Endothelial cell (in vitro differentiated cells): ENCODE measurements around the gene HIVEP2. TPM values are rescaled to one million over a fixed set of nuclear protein-coding genes. Genes with fewer than 3 reads are reported as not detected.

ENCODE experiments used
- DNase-seq: peaks from one replicate; pipeline ENCODE4 v3.0.0; 2021; ENCODE audit warnings: low spot score
- H3K27ac Mint-ChIP-seq: one replicate; pipeline ENCODE4 v1.8.0; 2021; ENCODE audit warnings: mixed read lengths, inconsistent platforms; ENCODE audit not compliant: unreplicated experiment
- H3K27me3 Mint-ChIP-seq: one replicate; pipeline ENCODE4 v1.8.0; 2021; ENCODE audit warnings: mild to moderate bottlenecking, moderate library complexity, mixed read lengths, inconsistent platforms; ENCODE audit not compliant: unreplicated experiment
- H3K36me3 Mint-ChIP-seq: one replicate; pipeline ENCODE4 v1.8.0; 2021; ENCODE audit warnings: mild to moderate bottlenecking, low read depth, mixed read lengths, inconsistent platforms; ENCODE audit not compliant: unreplicated experiment
- H3K4me1 Mint-ChIP-seq: one replicate; pipeline ENCODE4 v1.8.0; 2021; ENCODE audit warnings: mild to moderate bottlenecking, mixed read lengths, inconsistent platforms; ENCODE audit not compliant: unreplicated experiment
- H3K4me3 Mint-ChIP-seq: one replicate; pipeline ENCODE4 v1.8.0; 2021; ENCODE audit warnings: mild to moderate bottlenecking, mixed read lengths, inconsistent platforms; ENCODE audit not compliant: unreplicated experiment
- H3K9me3 Mint-ChIP-seq: one replicate; pipeline ENCODE4 v1.8.0; 2021; ENCODE audit warnings: mixed read lengths, inconsistent platforms; ENCODE audit not compliant: unreplicated experiment
- CTCF ChIP-seq: fragments of 200-600 bp; sonication (generic); IDR thresholded peaks from one replicate; pipeline ENCODE4 v1.5.0; 2021; ENCODE audit warnings: antibody characterized with exemption; ENCODE audit not compliant: unreplicated experiment
- total RNA-seq: library from RNA; stranded (reverse); fragmentation: NEBNext Ultra II Directional; extraction: Animal tissue kit (Norgen Biotek cat#: 25700); gene quantifications from one replicate; pipeline ENCODE4 v1.2.1, GENCODE V29; 2021; ENCODE audit not compliant: unreplicated experiment

Gene HIVEP2
- total RNA-seq, 1 donor from 2014 or later = 15.6 TPM

- no peak for DNase-seq
- Mint-ChIP-seq H3K4me1 (peaks cover 8% of the 10 kb centered on the region), H3K4me3 (no peak overlapping the region), H3K27me3 (peaks cover 2% of the 10 kb centered on the region), H3K36me3 (peaks cover 5% of the 10 kb centered on the region), H3K27ac (no peak overlapping the region), H3K9me3 (no peaks in the 10 kb centered on the region)
- no peak for TF ChIP-seq CTCF
These were observed 9.1 kb downstream of the HIVEP2 start for GRCh38 chr6:142935553-142936517.

- H3K4me1 Mint-ChIP-seq = peaks cover 10% of the 10 kb centered on the region
- peaks cover 5% of the 10 kb centered on the region for H3K36me3 Mint-ChIP-seq
- no peak overlapping the region for H3K4me3 Mint-ChIP-seq
- peaks cover 2% of the 10 kb centered on the region for H3K27me3 Mint-ChIP-seq
- H3K9me3 Mint-ChIP-seq = no peaks in the 10 kb centered on the region
- no peak for DNase-seq
- H3K27ac Mint-ChIP-seq = no peak overlapping the region
- no peak for TF ChIP-seq CTCF
These were observed 10.4 kb downstream of the HIVEP2 start for GRCh38 chr6:142934599-142934998.

- H3K36me3 Mint-ChIP-seq = peaks cover 5% of the 10 kb centered on the region
- no peak overlapping the region for H3K27ac Mint-ChIP-seq
- H3K4me1 Mint-ChIP-seq = peaks cover 12% of the 10 kb centered on the region
- no peak for DNase-seq
- no peak overlapping the region for H3K4me3 Mint-ChIP-seq
- no peaks in the 10 kb centered on the region for H3K9me3 Mint-ChIP-seq
- no peak for TF ChIP-seq CTCF
- peaks cover 2% of the 10 kb centered on the region for H3K27me3 Mint-ChIP-seq
These were observed 10.9 kb downstream of the HIVEP2 start for GRCh38 chr6:142934106-142934505.

- H3K9me3 Mint-ChIP-seq = no peaks in the 10 kb centered on the region
- no peak overlapping the region for H3K27ac Mint-ChIP-seq
- no peak overlapping the region for H3K4me3 Mint-ChIP-seq
- peaks cover 2% of the 10 kb centered on the region for H3K27me3 Mint-ChIP-seq
- TF ChIP-seq CTCF = no peak
- DNase-seq = no peak
- peaks cover 5% of the 10 kb centered on the region for H3K36me3 Mint-ChIP-seq
- peaks cover 16% of the 10 kb centered on the region for H3K4me1 Mint-ChIP-seq
These were observed 11.3 kb downstream of the HIVEP2 start for GRCh38 chr6:142933701-142934100.

- Mint-ChIP-seq H3K4me3 (no peak overlapping the region), H3K27me3 (peaks cover 2% of the 10 kb centered on the region), H3K4me1 (peaks cover 21% of the 10 kb centered on the region), H3K36me3 (peaks cover 5% of the 10 kb centered on the region), H3K27ac (no peak overlapping the region), H3K9me3 (no peaks in the 10 kb centered on the region)
- TF ChIP-seq CTCF = no peak
- DNase-seq = no peak
These were observed 12.1 kb downstream of the HIVEP2 start for GRCh38 chr6:142932889-142933288.
